ENCODE results near the gene RIMS3.

Gene RIMS3

GRCh38 chr1:40690771-40691537, 25.5 kb upstream of the RIMS3 start:
- no peak for DNase-seq

- no peak for DNase-seq
These were observed 24.3 kb upstream of the RIMS3 start for GRCh38 chr1:40689737-40690136.

- no peak for DNase-seq
These were observed 22.2 kb upstream of the RIMS3 start for GRCh38 chr1:40687661-40688060.

GRCh38 chr1:40687059-40687458, 21.6 kb upstream of the RIMS3 start:
- no peak for DNase-seq

- DNase-seq = no peak
These were observed 19.2 kb upstream of the RIMS3 start for GRCh38 chr1:40684669-40685068.

GRCh38 chr1:40679165-40679953, 13.9 kb upstream of the RIMS3 start:
- DNase-seq = no peak

- no peak for DNase-seq
These were observed 11.0 kb upstream of the RIMS3 start for GRCh38 chr1:40676501-40676900.

GRCh38 chr1:40673452-40673851, 8.0 kb upstream of the RIMS3 start:
- DNase-seq = no peak

- peak; percentile 74 for DNase-seq
These were observed 3.5 kb upstream of the RIMS3 start for GRCh38 chr1:40668769-40669525.

- no peak for DNase-seq
These were observed 691 bp downstream of the RIMS3 start for GRCh38 chr1:40664791-40665190.

GRCh38 chr1:40664167-40664537, 1.3 kb downstream of the RIMS3 start:
- no peak for DNase-seq

GRCh38 chr1:40663324-40664166, 1.9 kb downstream of the RIMS3 start:
- no peak for DNase-seq

- DNase-seq = no peak
These were observed 2.6 kb downstream of the RIMS3 start for GRCh38 chr1:40662864-40663263.

GRCh38 chr1:40662151-40662550, 3.3 kb downstream of the RIMS3 start:
- no peak for DNase-seq

- no peak for DNase-seq
These were observed 3.8 kb downstream of the RIMS3 start for GRCh38 chr1:40661678-40662077.

GRCh38 chr1:40659649-40659947, 5.9 kb downstream of the RIMS3 start:
- DNase-seq = no peak

GRCh38 chr1:40658751-40659648, 6.5 kb downstream of the RIMS3 start:
- DNase-seq = no peak

GRCh38 chr1:40657046-40657445, 8.4 kb downstream of the RIMS3 start:
- no peak for DNase-seq

GRCh38 chr1:40653851-40654537, 11.5 kb downstream of the RIMS3 start:
- peak; percentile 73 for DNase-seq

GRCh38 chr1:40652979-40653378, 12.5 kb downstream of the RIMS3 start:
- no peak for DNase-seq

- no peak for DNase-seq
These were observed 13.0 kb downstream of the RIMS3 start for GRCh38 chr1:40652468-40652867.

Measured in NCI-H2227 treated with DMSO at 0.1 percent for 48 hours (cell line).